Activated CD8-positive, alpha-beta memory T cell treated with anti-CD3 and anti-CD28 coated beads, Interleukin-2, amount 50 U/mL, for 24 hours (primary cell): ENCODE measurements around the gene NUP37.
"Not testable (repeated sequence)": the region's sequence is repeated elsewhere in the genome, so short reads cannot be mapped to it uniquely, and the experiment has no call there.

ENCODE experiments used
- DNase-seq: peaks from one replicate; pipeline ENCODE4 v3.0.0-alpha.2; 2020; ENCODE audit errors: extremely low read depth

NUP37 gene, protein sequence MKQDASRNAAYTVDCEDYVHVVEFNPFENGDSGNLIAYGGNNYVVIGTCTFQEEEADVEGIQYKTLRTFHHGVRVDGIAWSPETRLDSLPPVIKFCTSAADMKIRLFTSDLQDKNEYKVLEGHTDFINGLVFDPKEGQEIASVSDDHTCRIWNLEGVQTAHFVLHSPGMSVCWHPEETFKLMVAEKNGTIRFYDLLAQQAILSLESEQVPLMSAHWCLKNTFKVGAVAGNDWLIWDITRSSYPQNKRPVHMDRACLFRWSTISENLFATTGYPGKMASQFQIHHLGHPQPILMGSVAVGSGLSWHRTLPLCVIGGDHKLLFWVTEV

DNA sequence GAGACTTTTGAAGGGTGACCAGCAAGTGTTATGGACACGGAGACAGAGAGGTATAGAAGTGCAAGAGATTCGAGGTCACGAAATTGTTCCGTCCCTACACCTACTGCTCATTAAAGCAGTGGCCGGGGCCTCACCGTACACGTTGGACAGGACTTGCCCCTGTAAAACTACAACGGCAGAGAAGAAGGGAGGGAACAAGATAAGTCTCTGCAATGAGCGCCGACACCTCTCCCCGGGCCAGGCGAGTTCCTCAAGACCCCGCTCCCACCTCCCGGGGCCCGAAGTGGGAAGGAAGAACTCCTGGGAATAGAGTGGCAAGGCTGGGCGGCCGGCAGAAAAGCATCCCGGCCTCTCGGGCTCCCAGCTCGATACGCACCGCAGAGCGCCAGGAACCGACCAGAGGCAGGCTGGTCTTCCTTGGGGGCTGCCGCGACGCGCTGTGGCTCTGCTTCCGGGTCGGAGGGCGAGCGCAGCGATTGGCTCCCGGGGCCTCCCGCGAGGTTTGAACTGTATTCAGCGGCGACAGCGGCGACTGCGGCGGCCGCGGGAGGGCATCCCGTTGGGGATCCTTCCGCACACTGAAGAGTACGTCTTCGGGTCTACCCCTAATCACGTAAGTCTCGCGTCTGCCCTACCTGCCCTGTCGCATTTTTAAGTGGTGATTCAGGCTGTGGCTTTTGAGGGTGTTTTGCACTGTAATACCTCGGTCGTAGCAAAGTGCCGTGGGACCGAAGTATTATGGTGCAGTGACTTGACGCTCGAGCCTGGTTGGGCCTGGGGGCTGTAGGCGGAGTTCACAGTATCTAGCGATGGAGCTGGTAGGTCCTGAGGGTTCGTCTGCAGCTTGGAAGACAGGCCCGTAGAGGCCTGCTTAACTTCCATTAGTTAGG lies at the start of gene NUP37, which contains the start of gene PARPBP:
TSS of gene NUP37 (minus strand) at position 441 of the 890 bp plus-strand sequence. CDS start 1,596 bp downstream, outside the sequence.
TSS of gene PARPBP (plus strand) at position 510 of the 890 bp plus-strand sequence. CDS start 3,706 bp downstream, outside the sequence.
- peak; percentile 75 for DNase-seq

DNA sequence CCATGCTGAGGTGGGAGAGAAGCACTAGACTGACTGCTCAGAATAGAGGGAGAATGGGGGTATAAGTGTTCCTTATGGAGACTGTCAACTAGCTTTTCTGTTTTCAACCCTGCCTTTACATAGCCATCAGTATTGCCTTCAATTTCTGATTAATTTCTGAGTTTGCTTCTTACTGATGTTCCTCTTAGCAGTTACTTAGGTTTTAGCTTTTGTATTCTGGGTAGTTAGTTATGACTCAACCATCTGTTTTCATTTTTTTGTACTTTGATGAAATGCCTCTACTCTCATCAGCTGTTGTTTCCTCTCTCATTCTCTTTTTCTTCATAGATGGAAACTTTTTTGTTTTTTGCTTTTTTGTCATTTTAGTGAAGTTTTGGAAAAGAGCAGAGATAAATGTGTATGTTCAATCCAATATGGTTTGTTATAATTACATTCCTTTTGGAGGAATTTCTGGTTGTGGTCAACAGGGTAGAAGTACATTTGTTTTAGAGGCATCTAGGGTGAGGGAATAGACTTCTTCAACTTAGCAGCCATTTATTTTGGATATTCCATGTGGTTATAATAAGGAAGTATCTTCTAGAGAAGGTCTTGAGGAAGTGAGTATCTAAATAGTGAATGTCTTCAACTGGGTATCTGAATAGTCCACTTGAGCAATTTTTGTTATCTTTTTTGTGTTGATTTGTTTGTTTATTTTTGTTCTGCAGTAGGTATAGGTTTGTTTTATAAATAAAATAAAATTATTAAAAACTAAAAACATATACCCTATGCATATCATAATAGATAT lies 48.1 kb upstream of the NUP37 start:
- DNase-seq = no peak

DNA sequence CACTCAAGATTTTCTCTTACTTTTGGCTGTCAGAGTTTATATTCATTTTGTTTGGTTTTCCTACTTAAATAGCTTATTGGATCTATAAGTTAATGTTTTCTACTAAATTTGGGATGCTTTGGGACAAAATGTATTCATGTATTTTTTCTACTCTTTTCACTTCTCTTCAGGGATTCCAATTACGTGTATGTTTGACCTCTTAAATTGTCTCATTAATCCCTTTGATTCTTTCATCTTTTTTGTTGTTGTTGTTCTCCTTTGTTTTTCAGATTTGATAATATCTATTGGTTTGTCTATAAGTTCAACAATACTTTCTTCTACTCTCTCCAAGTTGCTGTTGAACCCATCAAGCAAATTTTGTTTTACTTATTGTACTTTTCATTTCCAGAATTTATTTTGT lies 43.5 kb upstream of the NUP37 start:
- no peak for DNase-seq

DNA sequence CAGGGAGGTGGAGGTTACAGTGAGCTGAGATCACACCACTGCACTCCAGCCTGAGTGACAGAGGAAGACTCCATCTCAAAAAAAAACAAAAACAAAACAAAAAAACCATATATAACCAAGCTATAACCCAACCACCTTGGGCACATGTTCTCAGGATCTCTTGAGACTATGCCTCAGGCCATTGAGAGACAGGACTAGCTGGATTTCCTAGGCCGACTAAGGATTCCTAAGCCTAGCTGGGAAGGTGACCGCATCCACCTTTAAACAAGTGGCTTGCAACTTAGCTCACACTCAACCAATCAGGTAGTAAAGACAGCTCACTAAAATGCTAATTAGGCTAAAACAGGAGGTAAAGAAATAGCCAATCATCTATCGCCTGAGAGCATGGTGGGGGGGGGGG lies 35.3 kb upstream of the NUP37 start:
- not testable (repeated sequence) for DNase-seq

DNA sequence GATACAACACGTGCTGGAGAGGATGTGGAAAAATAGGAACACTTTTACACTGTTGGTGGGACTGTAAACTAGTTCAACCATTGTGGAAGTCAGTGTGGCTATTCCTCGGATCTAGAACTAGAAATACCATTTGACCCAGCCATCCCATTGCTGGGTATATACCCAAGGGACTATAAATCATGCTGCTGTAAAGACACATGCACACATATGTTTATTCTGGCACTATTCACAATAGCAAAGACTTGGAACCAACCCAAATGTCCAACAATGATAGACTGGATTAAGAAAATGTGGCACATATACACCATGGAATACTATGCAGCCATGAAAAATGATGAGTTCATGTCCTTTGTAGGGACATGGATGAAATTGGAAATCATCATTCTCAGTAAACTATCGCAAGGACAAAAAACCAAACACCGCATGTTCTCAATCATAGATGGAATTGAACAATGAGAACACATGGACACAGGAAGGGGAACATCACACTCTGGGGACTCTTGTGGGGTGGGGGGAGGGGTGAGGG lies 27.2 kb upstream of the NUP37 start:
- not testable (repeated sequence) for DNase-seq

DNA sequence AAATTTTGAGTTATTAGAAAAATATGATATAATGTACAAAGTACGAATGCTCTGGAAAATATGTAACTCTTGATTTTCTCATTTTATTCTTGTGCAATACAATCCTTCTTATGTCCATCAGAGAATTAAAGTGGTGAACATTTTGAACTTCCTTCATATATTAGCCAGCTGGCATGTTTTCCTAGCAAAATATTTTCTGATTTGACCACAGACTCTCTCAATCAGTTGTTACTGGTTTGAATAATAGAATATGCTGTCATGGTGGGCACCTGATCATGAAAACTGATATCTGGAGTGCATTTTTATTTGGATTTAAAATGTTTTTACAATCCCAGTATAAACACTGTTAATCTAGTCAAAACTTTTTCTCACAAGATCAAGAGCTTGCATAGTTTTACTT lies 24.3 kb upstream of the NUP37 start:
- no peak for DNase-seq

DNA sequence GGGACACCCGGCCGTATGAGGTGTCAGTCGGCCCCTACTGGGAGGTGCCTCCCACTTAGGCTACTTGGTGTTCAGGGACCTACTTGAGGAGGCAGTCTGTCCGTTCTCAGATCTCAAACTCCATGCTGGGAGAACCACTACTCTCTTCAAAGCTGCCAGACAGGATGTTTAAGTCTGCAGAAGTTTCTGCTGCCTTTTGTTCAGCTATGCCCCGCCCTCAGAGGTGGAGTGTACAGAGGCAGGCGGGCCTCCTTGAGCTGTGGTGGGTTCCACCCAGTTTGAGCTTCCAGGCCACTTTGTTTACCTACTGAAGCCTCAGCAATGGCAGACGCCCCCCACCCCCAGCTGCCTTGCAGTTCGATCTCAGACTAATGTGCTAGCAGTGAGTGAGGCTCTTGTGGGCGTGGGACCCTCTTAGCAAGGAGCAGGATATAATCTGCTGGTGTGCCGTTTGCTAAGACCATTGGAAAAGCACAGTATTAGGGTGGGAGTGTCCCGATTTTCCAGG lies 23.0 kb upstream of the NUP37 start:
- not testable (repeated sequence) for DNase-seq

DNA sequence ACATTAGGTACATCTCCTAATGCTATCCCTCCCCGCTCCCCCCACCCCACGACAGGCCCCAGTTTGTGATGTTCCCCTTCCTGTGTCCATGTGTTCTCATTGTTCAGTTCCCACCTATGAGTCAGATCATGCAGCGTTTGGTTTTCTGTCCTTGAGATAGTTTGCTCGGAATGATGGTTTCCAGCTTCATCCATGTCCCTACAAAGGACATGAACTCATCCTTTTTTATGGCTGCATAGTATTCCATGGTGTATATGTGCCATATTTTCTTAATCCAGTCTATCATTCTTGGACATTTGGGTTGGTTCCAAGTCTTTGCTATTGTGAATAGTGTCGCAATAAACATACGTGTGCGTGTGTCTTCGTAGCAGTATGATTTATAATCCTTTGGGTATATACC lies 17.7 kb upstream of the NUP37 start:
- DNase-seq = not testable (repeated sequence)

DNA sequence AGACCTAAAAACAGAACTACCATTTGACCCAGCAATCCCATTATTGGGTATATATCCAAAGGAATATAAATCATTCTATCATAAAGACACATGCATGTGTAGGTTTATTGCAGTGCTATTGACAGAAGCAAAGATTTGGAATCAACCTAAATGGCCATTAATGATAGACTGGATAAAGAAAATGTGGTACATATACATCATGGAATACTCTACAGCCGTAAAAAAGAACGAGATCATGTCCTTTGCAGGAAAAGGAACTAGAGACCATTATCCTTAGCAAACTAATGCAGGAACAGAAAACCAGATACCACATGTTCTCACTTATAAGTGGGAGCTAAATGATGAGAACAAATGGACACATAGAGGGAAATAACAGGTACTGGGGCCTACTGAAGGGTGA lies 11.5 kb upstream of the NUP37 start:
- DNase-seq = not testable (repeated sequence)

DNA sequence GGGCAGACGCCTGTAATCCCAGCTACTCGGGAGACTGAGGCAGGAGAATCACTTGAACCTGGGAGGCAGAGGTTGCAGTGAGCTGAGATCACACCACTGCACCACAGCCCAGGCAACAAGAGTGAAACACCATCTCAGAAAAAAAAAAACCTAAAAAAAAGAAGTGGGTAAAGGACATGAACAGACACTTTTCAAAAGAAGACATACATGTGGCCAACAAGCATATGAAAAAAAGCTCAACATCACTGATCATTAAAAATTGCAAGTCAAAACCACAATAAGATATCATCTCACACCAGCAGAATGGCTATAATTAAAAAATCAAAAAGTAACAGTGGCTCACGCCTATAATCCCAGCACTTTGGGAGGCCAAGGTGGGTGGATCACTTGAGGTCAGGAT lies 10.8 kb upstream of the NUP37 start:
- DNase-seq = not testable (repeated sequence)

DNA sequence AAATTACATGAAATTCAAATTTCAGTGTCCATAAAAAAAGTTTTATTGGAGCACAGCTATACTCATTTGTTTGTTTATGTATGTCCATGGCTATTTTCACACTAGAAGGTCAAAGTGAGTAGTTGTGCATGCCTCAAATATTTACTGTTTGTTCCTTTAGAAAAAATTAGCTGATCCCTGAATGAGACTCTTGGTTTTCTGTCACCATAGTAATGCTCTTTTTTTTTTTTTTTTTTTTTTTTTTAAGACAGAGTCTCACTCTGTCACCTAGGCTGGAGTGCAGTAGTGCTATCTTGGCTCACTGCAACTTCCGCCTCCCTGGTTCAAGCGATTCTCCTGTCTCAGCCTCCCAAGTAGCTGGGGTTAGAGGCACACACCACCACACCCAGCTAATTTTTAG lies 1.4 kb upstream of the NUP37 start:
- DNase-seq = not testable (repeated sequence)

DNA sequence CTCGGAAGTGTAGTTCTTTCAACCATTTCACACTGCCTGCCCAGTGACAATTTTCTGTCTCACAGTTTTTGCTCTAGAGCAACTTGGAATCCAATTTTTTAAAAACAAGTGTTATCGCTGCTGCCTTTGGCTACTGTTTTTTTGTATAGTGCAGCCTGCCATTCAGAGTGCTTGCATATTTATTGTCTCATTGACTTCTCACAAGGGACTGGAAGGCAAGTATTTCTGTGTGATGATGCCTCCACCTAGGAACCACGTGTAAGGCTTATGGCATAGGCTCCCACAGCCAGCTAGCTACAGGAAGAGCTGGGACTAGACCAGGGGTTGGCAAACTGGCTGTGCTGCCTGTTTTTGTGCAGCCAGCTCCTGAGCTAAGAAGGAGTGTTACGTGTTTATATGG lies 972 bp upstream of the NUP37 start:
- no peak for DNase-seq

DNA sequence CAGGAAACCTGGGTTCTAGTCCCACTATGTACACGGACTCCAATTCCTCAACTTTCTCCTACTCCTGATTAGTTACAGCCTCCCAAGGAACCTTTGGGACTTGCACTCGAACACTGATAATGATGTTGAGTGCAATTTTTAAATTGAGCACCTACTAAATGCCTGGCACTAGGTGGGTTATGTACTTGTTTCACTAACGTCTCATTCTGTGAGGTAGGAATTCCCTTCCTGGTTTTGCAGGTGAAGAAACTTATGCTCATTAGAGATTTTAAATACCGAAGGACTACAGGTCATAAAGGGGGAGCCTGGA lies 605 bp upstream of the NUP37 start:
- no peak for DNase-seq

DNA sequence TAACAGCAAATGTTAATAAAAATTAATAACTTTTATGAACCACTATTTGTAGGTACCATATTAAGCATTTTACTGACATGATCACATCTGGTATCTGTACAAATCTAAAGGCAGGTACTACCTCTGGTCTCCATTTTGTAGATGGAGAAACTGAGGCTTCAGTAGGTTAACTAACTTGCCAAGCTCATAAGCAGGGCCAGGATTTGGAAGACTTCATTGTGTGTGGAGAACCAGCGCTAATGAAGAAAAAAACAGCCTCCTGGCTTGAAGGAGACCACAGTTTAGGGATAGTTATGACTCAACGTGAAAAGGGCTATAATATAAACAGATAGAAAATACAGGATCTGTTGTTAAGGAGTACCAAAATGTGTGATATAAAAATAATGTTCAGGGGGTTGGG lies 1.0 kb downstream of the NUP37 start:
- no peak for DNase-seq

DNA sequence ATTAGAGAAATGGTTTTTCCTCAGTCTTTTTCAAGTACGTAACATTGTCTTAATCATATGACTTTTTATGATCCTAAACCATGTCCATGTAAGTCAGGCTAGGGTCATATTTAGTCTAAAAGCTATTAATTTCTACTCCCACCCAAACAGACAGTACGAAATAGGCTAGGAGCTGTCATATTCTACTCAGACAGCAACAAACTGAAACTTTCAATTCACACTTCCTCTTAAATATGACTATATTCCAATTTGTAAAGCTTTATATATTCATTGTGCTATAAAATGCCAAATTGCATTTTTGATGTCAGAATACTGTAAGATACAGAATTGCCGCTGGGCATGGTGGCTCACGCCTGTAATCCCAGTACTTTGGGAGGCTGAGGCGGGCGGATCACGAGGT lies 3.5 kb downstream of the NUP37 start:
- no peak for DNase-seq

DNA sequence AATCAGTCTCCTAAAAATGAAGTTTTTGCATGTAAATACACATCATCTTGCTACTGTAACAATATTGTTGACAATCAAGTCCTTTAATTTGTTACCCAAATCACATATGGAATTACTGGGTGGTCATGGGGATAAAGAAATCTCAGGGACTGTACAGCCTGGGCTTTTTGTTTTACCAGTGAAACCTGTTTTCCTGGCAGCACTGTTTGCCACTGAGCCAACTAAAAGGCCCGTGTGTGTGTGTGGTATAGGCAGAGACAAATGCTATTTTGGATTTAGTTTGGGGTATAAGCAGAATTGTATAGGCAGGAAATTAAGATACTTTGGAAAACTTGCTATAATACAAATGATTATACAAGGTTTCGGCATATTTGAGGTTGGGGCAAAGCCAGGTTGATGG lies 5.7 kb downstream of the NUP37 start:
- DNase-seq = no peak

DNA sequence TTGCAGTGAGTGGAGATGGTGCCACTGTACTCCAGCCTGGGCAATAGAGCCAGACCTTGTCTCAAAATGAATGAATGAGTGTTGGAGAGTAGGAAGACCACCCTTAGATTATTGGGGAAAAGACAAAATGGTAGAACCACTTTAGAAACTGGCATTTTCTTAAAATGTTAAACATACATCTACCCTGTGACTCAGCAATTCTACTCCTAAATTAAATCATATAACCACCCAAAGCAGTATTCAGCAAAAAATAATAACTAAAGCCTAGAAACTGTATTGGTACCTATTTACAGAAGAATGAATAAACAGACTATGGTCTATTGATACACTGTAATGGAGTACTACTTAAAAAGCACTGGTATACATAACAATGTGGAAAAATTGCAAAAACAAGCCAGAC lies 9.1 kb downstream of the NUP37 start:
- DNase-seq = no peak

DNA sequence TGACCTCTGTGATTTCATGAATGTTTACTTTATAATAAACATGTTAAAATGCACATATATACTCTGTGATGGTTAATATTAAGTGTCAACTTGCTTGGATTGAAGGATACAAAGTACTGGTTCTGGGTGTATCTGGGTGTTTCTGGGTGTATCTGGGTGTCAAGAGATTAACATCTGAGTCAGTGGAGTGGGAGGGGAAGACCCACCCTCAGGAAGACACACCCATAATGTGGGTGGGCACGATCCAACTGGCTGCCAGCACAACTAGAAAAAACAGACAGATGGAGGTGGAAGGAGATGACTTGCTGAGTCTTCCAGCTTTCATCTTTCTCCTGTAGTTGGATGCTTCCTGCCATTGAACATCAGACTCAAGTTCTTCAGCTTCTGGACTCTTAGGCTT lies 11.9 kb downstream of the NUP37 start:
- no peak for DNase-seq

DNA sequence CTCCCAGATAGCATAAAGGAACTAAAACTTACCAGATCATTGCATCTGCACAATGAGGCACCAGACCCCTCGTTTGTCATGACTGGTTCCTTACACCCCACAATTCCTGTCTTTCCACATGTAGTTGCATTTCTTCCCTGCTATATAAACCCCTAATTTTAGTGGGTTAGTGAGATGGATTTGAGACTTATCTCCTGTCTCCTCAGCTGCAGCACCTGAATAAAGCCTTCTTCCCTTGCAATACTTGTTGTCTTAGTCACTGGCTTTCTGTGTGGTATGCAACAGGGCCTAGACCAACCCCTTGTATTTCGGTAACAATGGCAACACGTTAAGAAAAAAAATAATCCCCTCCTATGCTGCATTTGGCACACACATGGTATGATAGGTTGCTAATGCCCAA lies 13.0 kb downstream of the NUP37 start:
- DNase-seq = no peak

DNA sequence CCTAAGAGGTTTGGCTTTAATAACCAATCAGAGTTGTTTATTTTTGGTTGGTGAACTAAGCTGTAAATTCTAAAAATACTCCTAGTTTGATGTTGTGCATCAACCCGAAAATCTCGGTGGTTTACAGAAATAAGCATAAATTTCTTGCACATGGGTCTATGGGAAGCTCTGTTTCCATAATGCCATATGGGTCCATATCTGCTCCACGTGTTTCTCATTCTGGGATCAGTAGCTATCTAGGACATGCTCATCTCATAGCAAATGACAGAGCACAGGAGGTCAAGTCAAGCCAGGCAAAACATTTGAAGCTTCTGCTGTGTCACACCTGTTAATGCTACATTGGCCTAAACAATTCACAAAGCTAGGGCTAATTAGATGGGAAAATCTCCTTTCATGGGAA lies 23.1 kb downstream of the NUP37 start:
- no peak for DNase-seq

DNA sequence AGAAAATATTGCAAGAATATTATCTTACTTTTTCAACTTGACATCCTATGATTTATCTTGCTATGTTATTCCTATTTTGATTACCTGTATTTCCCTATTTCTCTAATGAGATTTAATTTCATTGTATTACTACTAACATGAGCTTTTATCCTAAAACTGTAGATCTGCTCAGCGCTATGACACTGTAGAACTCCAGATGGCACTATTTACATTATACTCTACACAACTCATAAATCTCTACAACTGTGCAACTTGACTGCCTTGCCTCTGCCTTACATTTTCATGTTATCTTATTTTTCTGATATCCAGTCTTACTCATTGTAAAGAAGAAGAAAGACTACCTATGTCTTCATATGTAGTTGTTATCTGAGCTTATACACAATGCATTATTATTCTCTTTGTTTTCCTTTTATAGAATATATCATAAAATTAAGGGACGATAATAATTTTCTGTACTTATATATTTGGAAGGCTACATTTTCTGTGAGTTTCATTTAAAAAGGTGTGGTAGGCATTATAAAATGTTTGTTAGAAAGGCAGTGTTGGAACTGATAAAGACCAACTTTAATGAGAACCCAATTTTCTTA lies 24.1 kb downstream of the NUP37 start:
- DNase-seq = no peak
